Kidney tubule cell (primary cell): Measurements from ENCODE around the gene BST2.

Source experiments
- DNase-seq: peaks from one replicate; pipeline ENCODE4 v3.0.0-alpha.2; 2018; ENCODE audit warnings: low spot score

Gene BST2

DNA sequence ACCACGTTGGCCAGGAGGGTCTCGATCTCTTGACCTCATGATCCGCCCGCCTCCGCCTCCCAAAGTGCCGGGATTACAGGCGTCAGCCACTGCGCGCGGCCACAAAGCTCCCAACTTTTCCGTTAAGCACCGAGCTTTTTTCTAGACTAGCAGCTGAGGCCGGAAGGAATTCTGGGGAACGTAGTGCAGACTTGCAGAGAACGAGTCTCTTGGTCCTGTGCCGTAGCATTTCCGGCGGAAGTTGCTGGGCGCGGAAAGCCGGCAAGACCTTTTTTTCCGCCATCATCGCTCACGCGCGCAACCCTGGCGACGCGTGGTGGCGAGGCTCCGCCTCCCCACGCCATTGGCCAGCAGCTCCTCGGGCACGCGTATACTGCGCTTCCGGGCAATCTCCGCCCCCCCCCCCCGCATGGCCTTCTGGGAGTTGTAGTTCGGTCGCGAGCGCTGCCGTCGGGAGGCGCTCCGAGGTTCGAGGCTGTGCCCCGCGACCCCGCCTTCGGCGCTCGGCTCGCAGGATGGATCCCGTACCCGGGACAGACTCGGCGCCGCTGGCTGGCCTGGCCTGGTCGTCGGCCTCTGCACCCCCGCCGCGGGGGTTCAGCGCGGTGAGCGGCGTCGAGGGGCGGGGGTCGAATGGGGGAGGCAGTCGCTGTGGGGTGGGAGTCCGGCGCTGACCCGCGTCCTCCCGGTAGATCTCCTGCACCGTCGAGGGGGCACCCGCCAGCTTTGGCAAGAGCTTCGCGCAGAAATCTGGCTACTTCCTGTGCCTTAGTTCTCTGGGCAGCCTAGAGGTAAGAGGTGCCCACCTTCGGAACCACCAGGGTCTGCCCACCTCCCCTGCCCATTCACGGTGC is 14.4 kb upstream of the BST2 start, which contains the start of gene MVB12A:
MVB12A (plus strand) TSS at position 427 of the 854 bp plus-strand sequence; CDS start at position 516, 89 bp downstream.
- DNase-seq, result peak; percentile 99

GRCh38 chr19:17419154-17419620 is 13.8 kb upstream of the BST2 start:
- peak; percentile 14 for DNase-seq

DNA sequence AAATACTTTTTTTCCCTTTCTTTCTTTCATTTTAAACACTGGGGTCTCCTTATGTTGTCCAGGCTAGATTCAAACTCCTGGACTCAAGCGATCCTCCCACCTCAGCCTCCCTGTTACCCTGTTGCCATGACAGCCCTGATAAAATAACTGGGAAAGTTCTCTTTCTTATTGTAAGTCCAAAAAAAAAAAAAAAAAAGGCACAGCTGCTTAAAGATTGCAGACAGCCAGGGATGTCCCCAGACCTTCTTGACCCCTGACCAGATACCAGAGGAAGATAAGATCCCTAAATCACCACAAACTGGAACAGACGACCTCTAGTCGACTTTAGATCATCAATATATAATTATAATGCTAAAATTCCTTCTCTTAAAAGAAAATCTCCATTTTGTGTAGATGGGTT is 13.3 kb upstream of the BST2 start:
- no peak for DNase-seq

- DNase-seq, result no peak
These were observed 9.7 kb upstream of the BST2 start for GRCh38 chr19:17415121-17415520.

DNA sequence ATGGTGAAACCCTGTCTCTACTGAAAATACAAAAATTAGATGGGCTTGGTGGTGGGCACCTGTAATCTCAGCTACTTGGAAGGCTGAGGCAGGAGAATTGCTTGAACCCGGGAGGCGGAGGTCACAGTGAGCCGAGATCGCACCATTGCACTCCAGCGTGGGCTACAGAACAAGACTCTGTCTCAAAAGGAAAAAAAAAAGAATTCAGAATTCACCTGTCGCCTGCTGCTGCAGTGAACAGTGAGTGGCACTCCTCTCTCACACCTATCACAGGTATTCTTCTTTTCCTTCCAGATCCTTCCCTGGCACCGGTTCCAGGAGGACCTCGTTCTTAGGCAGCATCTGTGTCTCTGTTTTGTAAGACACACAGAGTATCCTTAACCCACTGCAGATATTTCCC is 8.7 kb upstream of the BST2 start:
- no peak for DNase-seq

DNA sequence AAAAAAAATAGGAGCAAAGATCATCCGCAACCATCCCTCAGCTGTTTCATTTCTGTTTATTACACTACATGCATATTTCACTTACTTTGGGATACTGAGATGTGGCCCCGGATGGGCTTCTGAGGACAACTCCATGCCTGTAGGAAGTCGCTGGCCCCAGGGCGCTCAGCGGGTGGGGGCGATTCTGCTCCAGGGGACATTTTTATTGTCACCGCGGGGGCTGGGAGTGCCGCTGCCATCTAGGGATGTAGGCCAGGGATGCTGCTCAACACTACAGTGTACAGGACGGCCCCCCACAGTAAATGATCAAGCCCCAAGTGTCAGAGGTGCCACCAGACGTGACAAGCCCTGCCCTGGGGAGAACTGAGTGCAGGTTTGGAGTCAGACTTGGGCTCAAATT is 6.4 kb upstream of the BST2 start:
- DNase-seq, result no peak

- no peak for DNase-seq
These were observed 4.6 kb upstream of the BST2 start for GRCh38 chr19:17409990-17410389.

DNA sequence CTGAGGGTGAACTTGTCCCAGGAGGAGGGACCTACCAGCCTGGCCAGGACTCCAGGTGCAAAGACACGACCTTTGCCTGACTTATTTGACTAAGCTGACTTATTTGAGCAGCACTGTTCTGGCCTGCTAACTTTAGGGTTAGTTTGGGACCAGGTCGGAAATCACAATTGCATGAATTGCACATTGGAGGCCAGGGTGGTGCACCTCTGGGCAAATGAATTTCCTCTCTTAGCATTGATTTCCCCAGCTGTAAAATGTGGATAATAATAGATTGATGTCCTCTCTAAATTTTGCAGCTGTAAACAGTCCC is 1.4 kb upstream of the BST2 start:
- no peak for DNase-seq

GRCh38 chr19:17406046-17406886 is 836 bp upstream of the BST2 start:
- peak; percentile 61 for DNase-seq

DNA sequence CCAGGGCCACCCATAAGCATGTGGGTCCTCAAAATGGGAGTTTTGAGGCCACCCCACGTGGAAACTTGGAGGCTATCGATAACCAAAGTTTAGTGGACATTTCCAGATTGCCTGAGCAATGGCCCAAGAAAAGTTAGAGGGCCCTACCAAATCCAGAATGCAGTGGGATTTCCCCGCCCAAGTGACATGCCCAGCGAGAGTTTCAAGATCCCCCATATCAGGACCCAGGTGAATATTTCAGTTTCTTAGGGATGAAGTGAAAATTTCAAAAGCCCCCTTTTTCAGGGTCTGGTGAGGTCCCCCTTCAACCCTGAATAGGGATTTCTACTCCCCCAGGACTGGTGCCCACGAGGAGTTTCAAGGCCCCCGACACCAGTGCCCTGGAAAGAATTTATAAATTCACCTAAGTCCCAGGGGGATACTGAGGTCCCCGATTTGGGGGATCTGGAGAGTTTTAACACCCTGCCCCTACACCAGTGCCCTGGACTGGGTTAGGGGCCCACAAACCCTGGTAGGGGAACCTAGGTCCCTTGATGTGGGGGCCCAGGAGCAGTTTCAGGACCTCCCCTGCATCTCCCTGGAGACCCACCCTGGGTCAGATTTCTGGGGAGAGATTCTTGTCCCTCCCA is 695 bp downstream of the BST2 start:
- DNase-seq, result no peak

- no peak for DNase-seq
These were observed 1.4 kb downstream of the BST2 start for GRCh38 chr19:17404015-17404414.

DNA sequence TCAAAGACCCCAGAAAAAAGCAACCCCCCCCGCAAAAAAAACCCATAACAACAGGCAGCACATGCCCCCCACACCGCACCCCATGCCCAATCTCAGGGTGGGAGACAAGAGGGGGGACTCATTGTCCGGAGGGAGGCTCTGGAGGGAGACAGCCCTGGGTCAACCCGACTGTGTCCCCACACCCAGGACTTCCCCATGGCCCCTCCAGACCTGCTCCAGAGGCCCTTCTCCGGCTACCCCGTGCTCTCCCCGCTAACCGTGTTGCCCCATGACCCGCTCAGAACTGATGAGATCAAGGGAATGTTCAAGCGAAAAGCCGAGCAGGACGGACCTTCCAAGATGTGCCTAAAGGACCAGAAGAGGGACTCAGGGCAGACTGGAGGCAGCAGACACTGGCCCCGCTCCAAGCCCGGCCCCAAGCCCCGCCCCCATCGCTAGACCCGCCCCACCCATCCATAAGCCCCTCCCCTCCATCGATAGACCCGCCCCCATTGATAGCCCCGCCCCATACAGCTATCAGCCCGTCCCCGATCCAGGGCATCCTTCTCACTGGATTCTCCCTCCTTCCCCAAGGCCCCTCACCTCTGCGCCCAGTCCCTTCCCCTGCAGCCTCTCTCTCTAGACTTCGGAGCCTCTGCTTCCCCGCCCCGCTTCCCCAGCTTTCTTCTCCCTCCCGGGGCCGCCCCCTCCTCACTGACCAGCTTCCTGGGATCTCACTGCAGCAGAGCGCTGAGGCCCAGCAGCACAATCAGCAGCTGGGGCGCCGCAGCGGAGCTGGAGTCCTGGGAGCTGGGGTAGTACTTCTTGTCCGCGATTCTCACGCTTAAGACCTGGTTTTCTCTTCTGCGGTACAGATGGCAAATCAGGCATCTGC is 2.2 kb downstream of the BST2 start:
- no peak for DNase-seq

GRCh38 chr19:17401628-17402027 is 3.8 kb downstream of the BST2 start:
- DNase-seq, result no peak

GRCh38 chr19:17398902-17399527 is 6.4 kb downstream of the BST2 start:
- no peak for DNase-seq

DNA sequence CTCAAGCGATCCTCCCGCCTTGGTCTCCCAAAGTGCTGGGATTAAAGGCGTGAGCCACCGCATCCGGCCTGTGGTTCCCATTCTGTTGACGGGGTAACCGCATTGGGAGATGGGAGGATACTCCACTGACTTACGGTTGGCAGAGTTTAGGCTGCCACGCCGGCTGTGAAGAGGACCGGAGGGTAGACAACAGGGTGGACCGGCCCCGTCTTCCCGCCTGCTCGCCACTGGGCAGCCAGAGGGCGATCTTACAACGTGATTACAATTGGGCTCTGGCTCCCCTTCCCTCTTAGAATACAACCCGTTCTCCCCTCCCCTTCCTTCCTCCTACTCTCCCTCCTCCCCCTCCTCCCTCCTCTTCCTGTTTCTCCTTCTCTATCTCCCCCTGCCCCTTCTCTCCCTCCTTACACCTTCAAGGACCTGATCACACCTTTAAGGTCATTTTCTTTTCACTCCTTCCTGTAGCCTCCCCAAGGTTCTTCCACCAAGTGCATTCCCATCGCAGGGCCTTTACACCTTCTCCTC is 10.5 kb downstream of the BST2 start:
- peak; percentile 42 for DNase-seq

DNA sequence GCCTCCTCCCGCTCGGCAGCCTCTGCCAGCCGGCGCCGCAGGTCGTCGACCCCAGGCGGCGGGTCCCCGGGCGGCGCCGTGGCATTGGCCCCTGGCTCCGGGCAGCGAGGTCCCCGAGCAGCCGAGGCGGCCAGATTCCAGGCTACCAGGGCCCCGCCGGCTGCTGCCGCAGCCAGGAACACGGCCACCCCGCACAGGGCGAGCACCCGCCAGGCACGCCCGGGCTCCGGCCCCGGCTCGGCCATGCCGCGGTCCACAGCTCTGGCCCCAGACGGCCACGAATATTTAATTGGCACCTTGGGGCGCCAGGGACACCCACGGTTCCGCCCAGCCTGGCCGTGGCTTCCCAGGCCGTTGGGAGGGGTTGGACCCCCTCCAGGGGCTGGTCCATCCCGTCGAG is 11.5 kb downstream of the BST2 start, which contains the start of gene CCDC194:
CCDC194 (minus strand) TSS at position 283 of the 400 bp plus-strand sequence; CDS start at position 245, 38 bp downstream.
- no peak for DNase-seq

DNA sequence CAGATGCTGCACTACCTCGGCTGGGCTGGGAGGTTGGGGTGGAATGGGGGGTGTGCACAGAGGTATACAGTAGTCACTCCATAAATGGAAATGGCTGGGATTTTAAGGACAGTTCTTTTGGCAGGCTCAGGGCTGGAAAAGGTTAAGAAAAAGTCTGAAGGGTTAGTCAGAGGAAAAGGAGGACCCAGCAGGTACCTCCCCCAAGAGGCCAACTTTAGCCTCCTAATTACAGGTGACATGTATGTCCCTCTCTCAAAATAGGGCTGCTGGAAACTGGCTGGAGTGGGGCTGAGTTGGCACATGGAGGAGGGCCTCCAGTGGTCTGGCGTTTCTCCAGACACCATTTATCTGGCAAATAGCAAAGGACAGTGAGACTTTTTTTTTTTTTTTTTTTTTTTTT is 12.4 kb downstream of the BST2 start:
- peak; percentile 23 for DNase-seq

- DNase-seq, result no peak
These were observed 13.9 kb downstream of the BST2 start for GRCh38 chr19:17391371-17392151.

- DNase-seq, result peak; percentile 87
These were observed 14.6 kb downstream of the BST2 start for GRCh38 chr19:17390665-17391370.
